ENCODE measurements around the gene DDX39B. TPM values are rescaled to one million over a fixed set of nuclear protein-coding genes. Genes with fewer than 3 reads are reported as not detected.
A peak's percentile ranks its signal among the peaks of the same experiment; 100 is the strongest.
"Not testable (repeated sequence)": the region's sequence is repeated elsewhere in the genome, so short reads cannot be mapped to it uniquely, and the experiment has no call there.

DDX39B gene
- total RNA-seq, 1 donor from 2014 or later = 265 TPM

- Histone ChIP-seq H3K36me3 (peaks cover 59% of the 10 kb centered on the region), H3K4me3 (no peak overlapping the region), H3K4me1 (peaks cover 47% of the 10 kb centered on the region), H3K27me3 (ENCODE audit: low read depth) (no peaks in the 10 kb centered on the region), H3K9me3 (no peaks in the 10 kb centered on the region), H3K27ac (peak overlapping the region; percentile 75)
- ATAC-seq = no peak
- no peak for DNase-seq
- intact Hi-C loops (cut with DNase I) = no loop called here
- TF ChIP-seq CTCF (IDR thresholded peaks at IDR 0.05) = no peak
Observed at GRCh38 chr6:31558318-31558625, 16.5 kb upstream of the DDX39B start.

DNA sequence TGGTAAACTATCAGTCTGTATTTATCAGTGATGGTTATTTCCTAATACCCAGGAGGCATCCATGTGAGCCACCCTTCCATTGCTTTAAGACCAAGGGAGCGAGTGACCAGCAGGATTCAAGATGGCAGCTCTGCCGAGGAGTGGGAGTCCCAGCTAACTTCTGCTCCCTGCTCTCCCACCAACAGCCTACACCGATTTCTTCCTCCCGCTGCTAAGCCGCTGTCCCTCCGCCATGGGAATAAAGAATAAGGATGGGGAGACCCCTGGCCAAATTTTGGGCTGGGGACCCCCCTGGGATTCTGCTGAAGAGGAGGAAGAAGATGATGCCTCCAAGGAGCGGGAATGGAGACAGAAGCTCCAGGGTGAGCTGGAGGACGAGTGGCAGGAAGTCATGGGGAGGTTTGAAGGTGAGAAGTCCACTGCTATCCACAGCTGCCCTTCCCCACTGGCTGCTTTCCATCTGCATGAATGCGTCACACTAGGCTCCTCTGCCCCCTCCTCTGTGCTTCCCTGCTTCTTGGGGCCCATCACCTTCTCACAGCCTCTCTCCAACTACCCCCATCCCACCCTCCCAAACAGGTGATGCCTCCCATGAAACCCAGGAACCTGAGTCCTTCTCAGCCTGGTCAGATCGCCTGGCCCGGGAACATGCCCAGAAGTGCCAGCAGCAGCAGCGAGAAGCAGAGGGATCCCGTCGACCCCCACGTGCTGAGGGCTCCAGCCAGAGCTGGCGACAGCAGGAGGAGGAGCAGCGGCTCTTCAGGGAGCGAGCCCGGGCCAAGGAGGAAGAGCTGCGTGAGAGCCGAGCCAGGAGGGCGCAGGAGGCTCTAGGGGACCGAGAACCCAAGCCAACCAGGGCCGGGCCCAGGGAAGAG, 15.9 kb upstream of the DDX39B start:
- no peak for TF ChIP-seq CTCF (IDR thresholded peaks at IDR 0.05)
- Histone ChIP-seq H3K4me3 (no peak overlapping the region), H3K27me3 (ENCODE audit: low read depth) (no peaks in the 10 kb centered on the region), H3K36me3 (peaks cover 65% of the 10 kb centered on the region), H3K4me1 (peaks cover 47% of the 10 kb centered on the region), H3K9me3 (no peaks in the 10 kb centered on the region), H3K27ac (peak overlapping the region; percentile 75)
- ATAC-seq (no peak), DNase-seq (no peak)
- intact Hi-C loops (cut with DNase I) = no loop called here

GRCh38 chr6:31556307-31556706, 14.5 kb upstream of the DDX39B start:
- no peak for ATAC-seq

DNA sequence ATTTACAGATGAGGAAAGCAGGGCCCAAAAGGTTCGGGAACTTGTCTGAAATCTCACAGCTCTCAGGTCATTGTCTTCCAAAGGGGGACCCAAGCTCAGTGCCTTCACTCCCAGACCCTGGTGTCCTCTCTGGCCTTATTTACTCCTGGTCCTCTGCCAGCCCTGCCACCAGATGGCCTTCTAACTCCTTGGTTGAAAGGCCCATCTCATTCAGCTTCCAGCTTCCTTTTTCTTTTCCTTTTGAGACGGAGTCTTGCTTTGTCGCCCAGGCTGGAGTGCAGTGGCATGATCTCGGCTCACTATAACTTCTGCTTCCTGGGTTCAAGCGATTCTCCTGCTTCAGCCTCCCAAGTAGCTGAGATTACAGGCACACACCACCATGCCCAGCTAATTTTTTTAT, 9.6 kb upstream of the DDX39B start:
- DNase-seq (peak; percentile 77), ATAC-seq (peak in 1 of 2 donors; percentile 34)
- H3K27me3 ChIP-seq (ENCODE audit: low read depth); intact Hi-C loops (cut with DNase I); H3K4me3 ChIP-seq; H3K9me3 ChIP-seq; H3K27ac ChIP-seq: not testable (repeated sequence)
- TF ChIP-seq CTCF (IDR thresholded peaks at IDR 0.05) = peak; percentile 59
- Histone ChIP-seq H3K4me1 (peaks cover 42% of the 10 kb centered on the region), H3K36me3 (peaks cover 56% of the 10 kb centered on the region)

More at GRCh38 chr6:31556307-31556706, 14.5 kb upstream of the DDX39B start:
- H3K27me3 ChIP-seq (ENCODE audit: low read depth) = no peaks in the 10 kb centered on the region
- peaks cover 66% of the 10 kb centered on the region for H3K36me3 ChIP-seq
- H3K9me3 ChIP-seq = no peaks in the 10 kb centered on the region
- DNase-seq = no peak
- TF ChIP-seq CTCF (IDR thresholded peaks at IDR 0.05) = no peak
- no peak overlapping the region for H3K27ac ChIP-seq
- intact Hi-C loops (cut with DNase I) = no loop called here
- no peak overlapping the region for H3K4me3 ChIP-seq
- H3K4me1 ChIP-seq = peaks cover 54% of the 10 kb centered on the region

GRCh38 chr6:31548544-31548873, 6.7 kb upstream of the DDX39B start:
- intact Hi-C loops (cut with DNase I) = loop anchor here (10.0 kb wide), 1 partner anchor 46 kb away; the partner anchor contains the start of gene NCR3
- Histone ChIP-seq H3K9me3 (no peaks in the 10 kb centered on the region), H3K27me3 (ENCODE audit: low read depth) (no peaks in the 10 kb centered on the region), H3K4me1 (peaks cover 38% of the 10 kb centered on the region), H3K36me3 (peaks cover 35% of the 10 kb centered on the region), H3K4me3 (peak overlapping the region; percentile 57), H3K27ac (peak overlapping the region; percentile 89)
- no peak for ATAC-seq
- DNase-seq = no peak
- no peak for TF ChIP-seq CTCF (IDR thresholded peaks at IDR 0.05)

All from lower lobe of right lung (tissue), 2 donors.